Esophagus squamous epithelium (tissue), 4 donors: ENCODE data around the gene S100A14.

Source experiments
- POLR2A ChIP-seq, 4 donors: fragments of 450-650 bp; IDR thresholded peaks; one replicate each; pipeline ENCODE4 v1.6.1; 2017; ENCODE audit warnings: antibody characterized with exemption in 4 of 4, mild to moderate bottlenecking in 4 of 4, moderate library complexity in 3 of 4
- TF ChIP-seq, protein P1 (sequence below), 6 experiments: fragments of 450-650 bp in 4 of 6; fragments of 200-600 bp in 2 of 6; sonication (generic) in 2 of 6; IDR thresholded peaks; one replicate each; pipeline ENCODE4 v1.5.1; 2016 to 2019; ENCODE audit warnings: antibody characterized with exemption in 6 of 6, mild to moderate bottlenecking in 4 of 6, moderate library complexity in 4 of 6

DNA sequence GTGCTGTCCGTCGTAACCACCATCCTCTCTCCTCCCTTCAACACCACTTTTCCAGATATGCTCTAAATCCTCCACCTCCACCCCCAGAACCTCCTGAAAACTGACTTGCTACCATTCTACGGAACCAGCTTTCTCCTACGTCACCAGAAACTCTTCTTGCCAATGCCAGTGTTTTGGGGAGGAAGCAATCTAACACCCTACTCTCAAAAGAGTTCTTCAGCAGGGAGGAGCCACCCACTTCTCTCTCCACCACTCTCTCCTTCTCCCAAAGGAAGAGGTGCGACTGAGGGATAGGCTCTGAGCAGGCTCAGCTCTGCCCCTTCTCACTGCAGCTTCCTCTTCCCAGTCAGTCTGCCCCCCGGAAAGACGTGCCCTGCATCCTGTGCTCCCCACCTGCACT lies 44.4 kb downstream of the S100A14 start:
- TF ChIP-seq, protein P1, sequence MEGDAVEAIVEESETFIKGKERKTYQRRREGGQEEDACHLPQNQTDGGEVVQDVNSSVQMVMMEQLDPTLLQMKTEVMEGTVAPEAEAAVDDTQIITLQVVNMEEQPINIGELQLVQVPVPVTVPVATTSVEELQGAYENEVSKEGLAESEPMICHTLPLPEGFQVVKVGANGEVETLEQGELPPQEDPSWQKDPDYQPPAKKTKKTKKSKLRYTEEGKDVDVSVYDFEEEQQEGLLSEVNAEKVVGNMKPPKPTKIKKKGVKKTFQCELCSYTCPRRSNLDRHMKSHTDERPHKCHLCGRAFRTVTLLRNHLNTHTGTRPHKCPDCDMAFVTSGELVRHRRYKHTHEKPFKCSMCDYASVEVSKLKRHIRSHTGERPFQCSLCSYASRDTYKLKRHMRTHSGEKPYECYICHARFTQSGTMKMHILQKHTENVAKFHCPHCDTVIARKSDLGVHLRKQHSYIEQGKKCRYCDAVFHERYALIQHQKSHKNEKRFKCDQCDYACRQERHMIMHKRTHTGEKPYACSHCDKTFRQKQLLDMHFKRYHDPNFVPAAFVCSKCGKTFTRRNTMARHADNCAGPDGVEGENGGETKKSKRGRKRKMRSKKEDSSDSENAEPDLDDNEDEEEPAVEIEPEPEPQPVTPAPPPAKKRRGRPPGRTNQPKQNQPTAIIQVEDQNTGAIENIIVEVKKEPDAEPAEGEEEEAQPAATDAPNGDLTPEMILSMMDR (IDR thresholded peaks at IDR 0.05) = no peak
- TF ChIP-seq POLR2A (IDR thresholded peaks at IDR 0.05) = no peak
